GM12878 (cell line): ENCODE results near the gene RPE65. TPM values are rescaled to one million over a fixed set of nuclear protein-coding genes. Genes with fewer than 3 reads are reported as not detected.

Experiments used
- ATAC-seq: fragments of 200-7000 bp; cut with Tn5 transposase; 3 replicates; pipeline ENCODE4 v1.9.1; 2020; ENCODE audit warnings: mild to moderate bottlenecking, moderate library complexity
- BruUV-seq: library from RNA; stranded (reverse); fragments of 400-500 nt; replicated peaks from 2 replicates; lab custom pipeline; 2021; lab: Mats Ljungman, UMichigan
- CTCF ChIA-PET: fragments of 300-600 bp; sonication (Branson Sonifier 250); formaldehyde crosslinking; extraction: SDS; loops from one replicate; lab custom pipeline; 2021; ENCODE audit warnings: inconsistent platforms; lab: Yijun Ruan, JAX
- POLR2A ChIA-PET: fragments of 350-600 bp; formaldehyde crosslinking; extraction: SDS; loops from one replicate; lab custom pipeline; 2021; ENCODE audit warnings: inconsistent platforms; lab: Charles Lee
- RAD21 ChIA-PET: fragments of 300-600 bp; sonication (Branson Sonifier 250); formaldehyde crosslinking; loops from one replicate; lab custom pipeline; 2023; ENCODE audit warnings: antibody characterized with exemption; ENCODE audit not compliant: unreplicated experiment; lab: Charles Lee
- SMC1A ChIA-PET: fragments of 300-600 bp; sonication (Branson Sonifier 250); formaldehyde crosslinking; loops from one replicate; lab custom pipeline; 2023; ENCODE audit not compliant: unreplicated experiment, uncharacterized antibody; lab: Charles Lee
- DNase-seq: peaks from one replicate; pipeline ENCODE4 v3.0.0-alpha.2; 2011; ENCODE audit warnings: low read depth, low spot score
- FAIRE-seq: peaks from 3 replicates; lab custom pipeline; 2011; peaks lifted over from hg19 to GRCh38; lab: Jason Lieb, UNC
- H2AFZ ChIP-seq: 2 replicates; pipeline ENCODE4 v1.6.0; 2011; ENCODE audit warnings: low read depth, low read length, control low read depth; ENCODE audit not compliant: control insufficient read depth
- H3K27ac ChIP-seq: 2 replicates; pipeline ENCODE4 v1.5.1; 2011; ENCODE audit warnings: control low read depth; ENCODE audit not compliant: control insufficient read depth, insufficient read depth
- H3K27me3 ChIP-seq, 2 experiments: replicated peaks in 1 of 2; 2 replicates each; pipeline versions ENCODE4 v1.6.0 to v1.6.1; 2011; ENCODE audit warnings: low read length in 1 of 2; ENCODE audit not compliant: control insufficient read depth in 2 of 2, insufficient read depth in 2 of 2
- H3K36me3 ChIP-seq, 2 experiments: 2 replicates each; pipeline ENCODE4 v1.5.1; 2011; ENCODE audit warnings: low read length in 1 of 2; ENCODE audit not compliant: control insufficient read depth in 2 of 2, insufficient read depth in 2 of 2
- H3K4me1 ChIP-seq: 2 replicates; pipeline ENCODE4 v1.6.1; 2011; ENCODE audit warnings: mild to moderate bottlenecking, low read length, moderate library complexity, mixed read lengths; ENCODE audit not compliant: control insufficient read depth, insufficient read depth
- H3K4me2 ChIP-seq: 2 replicates; pipeline ENCODE4 v1.6.0; 2011; ENCODE audit warnings: control low read depth; ENCODE audit not compliant: control insufficient read depth, insufficient read depth
- H3K4me3 ChIP-seq: fragments of 200-600 bp; sonication (generic); 2 replicates; pipeline ENCODE4 v1.5.1; 2016
- H3K79me2 ChIP-seq: 2 replicates; pipeline ENCODE4 v1.6.0; 2011; ENCODE audit warnings: low read length; ENCODE audit not compliant: control insufficient read depth, insufficient read depth
- H3K9ac ChIP-seq: 2 replicates; pipeline ENCODE4 v1.8.0; 2011; ENCODE audit warnings: low read length, control low read depth, mixed read lengths; ENCODE audit not compliant: control insufficient read depth, insufficient read depth
- H3K9me3 ChIP-seq: replicated peaks from 3 replicates; pipeline ENCODE4 v1.5.1; 2011; ENCODE audit warnings: mild to moderate bottlenecking, low read length; ENCODE audit not compliant: control insufficient read depth, insufficient read depth
- H4K20me1 ChIP-seq: 2 replicates; pipeline ENCODE4 v1.6.0; 2011; ENCODE audit not compliant: control insufficient read depth, insufficient read depth
- BHLHE40 ChIP-seq, 2 experiments: fragments of 450-650 bp in 1 of 2; IDR thresholded peaks; 2 replicates each; pipeline ENCODE4 v1.6.1; 2011 to 2017; ENCODE audit warnings: low read depth in 2 of 2, borderline replicate concordance in 1 of 2, improper control_type of control experiment in 1 of 2, low read length in 1 of 2, mild to moderate bottlenecking in 1 of 2
- CBX3 ChIP-seq: fragments of 200-600 bp; sonication (generic); IDR thresholded peaks from 2 replicates; pipeline ENCODE4 v1.6.1; 2016; ENCODE audit warnings: low read depth, borderline replicate concordance
- ETV6 ChIP-seq, 2 experiments: fragments of 450-650 bp in 1 of 2; IDR thresholded peaks in 1 of 2; conservative IDR thresholded peaks in 1 of 2; 2 replicates each; pipeline ENCODE4 v1.6.1; 2014; ENCODE audit warnings: antibody characterized with exemption in 1 of 2, borderline replicate concordance in 1 of 2, low read depth in 1 of 2, mild to moderate bottlenecking in 1 of 2, moderate library complexity in 1 of 2
- KLF5 ChIP-seq: fragments of 450-650 bp; IDR thresholded peaks from 2 replicates; pipeline ENCODE4 v1.6.1; 2014; ENCODE audit warnings: mild to moderate bottlenecking; ENCODE audit not compliant: partially characterized antibody
- MEF2A ChIP-seq: IDR thresholded peaks from 2 replicates; pipeline ENCODE4 v1.6.1; 2011; ENCODE audit warnings: low read depth, mild to moderate bottlenecking, low read length, moderate library complexity; ENCODE audit not compliant: insufficient read depth
- MTA2 ChIP-seq: fragments of 450-650 bp; IDR thresholded peaks from 2 replicates; pipeline ENCODE4 v1.6.1; 2016; ENCODE audit warnings: low read depth, mild to moderate bottlenecking, moderate library complexity
- NFYA ChIP-seq: IDR thresholded peaks from 2 replicates; pipeline ENCODE4 v1.6.1; 2011; ENCODE audit warnings: low read depth, mild to moderate bottlenecking, low read length, improper control_type of control experiment, borderline replicate concordance
- POLR2AphosphoS5 ChIP-seq: IDR thresholded peaks from 2 replicates; pipeline ENCODE4 v1.6.1; 2011; ENCODE audit warnings: mild to moderate bottlenecking, low read length, inconsistent platforms
- RBBP5 ChIP-seq: fragments of 200-600 bp; sonication (generic); conservative IDR thresholded peaks from 2 replicates; pipeline ENCODE4 v1.6.1; 2016
- SUZ12 ChIP-seq: fragments of 200-600 bp; sonication (generic); IDR thresholded peaks from one replicate; pipeline ENCODE4 v1.6.1; 2018; ENCODE audit warnings: antibody characterized with exemption, mild to moderate bottlenecking; ENCODE audit not compliant: unreplicated experiment
- TCF12 ChIP-seq: IDR thresholded peaks from 2 replicates; pipeline ENCODE4 v1.6.1; 2011; ENCODE audit warnings: low read depth, mild to moderate bottlenecking, low read length
- ZNF384 ChIP-seq: IDR thresholded peaks from 2 replicates; pipeline ENCODE4 v1.6.1; 2012; ENCODE audit warnings: low read depth, mild to moderate bottlenecking, low read length, improper control_type of control experiment, borderline replicate concordance
- ZSCAN29 ChIP-seq: fragments of 450-650 bp; IDR thresholded peaks from 2 replicates; pipeline ENCODE4 v1.6.1; 2017; ENCODE audit warnings: mild to moderate bottlenecking, moderate library complexity
- WGBS: methylation state at CpG from one replicate; pipeline ENCODE4 v1.1.6; 2016; ENCODE audit warnings: low lambda C conversion rate; ENCODE audit not compliant: insufficient replicate concordance, insufficient coverage; ENCODE audit errors: missing lambda C conversion rate; 5-methylcytosine and 5-hydroxymethylcytosine counted together
- in situ Hi-C: fragments of 300-500 bp; cut with MboI; formaldehyde crosslinking; loops from 9 replicates; pipeline ENCODE4 v1.14.3; 2018; ENCODE audit warnings: mixed read lengths
- intact Hi-C: fragments of 100-400 bp; cut with micrococcal nuclease; formaldehyde crosslinking; loops from one replicate; pipeline ENCODE4 v1.14.2; 2022; ENCODE audit not compliant: unreplicated experiment
- polyA plus RNA-seq, 11 experiments: library from polyadenylated mRNA; depleted of rRNA in 4 of 11; unstranded in 6 of 11; stranded (reverse) in 5 of 11; fragments of >200 nt; fragmentation: Nextera tagmentation in 4 of 11; fragmentation: Illumina TruSeq in 1 of 11; extraction: Ambion mirVana in 4 of 11; extraction: Trizol in 1 of 11; gene quantifications; 1 replicate in 1 of 11; 2 replicates in 10 of 11; pipeline versions ENCODE4 v1.2.1 to v1.2.3, GENCODE V29; 2011 to 2016; ENCODE audit warnings: inconsistent platforms in 2 of 11, missing spikeins in 2 of 11, low read depth in 1 of 11
- total RNA-seq, 4 experiments: library from RNA; depleted of rRNA in 3 of 4; stranded (reverse); fragments of >200 nt in 3 of 4; fragmentation: Illumina TruSeq in 1 of 4; extraction: Trizol in 1 of 4; gene quantifications; 2 replicates each; pipeline versions ENCODE4 v1.2.1 to v1.2.3, GENCODE V29; 2013 to 2021
- TF ChIP-seq, protein P1 (sequence below), 3 experiments: IDR thresholded peaks in 2 of 3; conservative IDR thresholded peaks in 1 of 3; 2 replicates each; pipeline ENCODE4 v1.5.1; 2011; ENCODE audit warnings: low read depth in 3 of 3, low read length in 3 of 3, mild to moderate bottlenecking in 3 of 3, control low read depth in 2 of 3, moderate library complexity in 2 of 3, inconsistent platforms in 1 of 3, mixed read lengths in 1 of 3; ENCODE audit not compliant: control insufficient read depth in 2 of 3, insufficient read depth in 1 of 3; ENCODE audit errors: extremely low read depth in 1 of 3
- TF ChIP-seq, protein P2 (sequence below): fragments of 150-350 bp; IDR thresholded peaks from 2 replicates; pipeline ENCODE4 v1.6.1; 2016; ENCODE audit warnings: low read depth, low read length

The RPE65 gene
- total and polyA plus RNA-seq, 10 of the 15 experiments (the other 5 are each of a cell fraction or from before 2014, with no cell fraction given): not detected

DNA sequence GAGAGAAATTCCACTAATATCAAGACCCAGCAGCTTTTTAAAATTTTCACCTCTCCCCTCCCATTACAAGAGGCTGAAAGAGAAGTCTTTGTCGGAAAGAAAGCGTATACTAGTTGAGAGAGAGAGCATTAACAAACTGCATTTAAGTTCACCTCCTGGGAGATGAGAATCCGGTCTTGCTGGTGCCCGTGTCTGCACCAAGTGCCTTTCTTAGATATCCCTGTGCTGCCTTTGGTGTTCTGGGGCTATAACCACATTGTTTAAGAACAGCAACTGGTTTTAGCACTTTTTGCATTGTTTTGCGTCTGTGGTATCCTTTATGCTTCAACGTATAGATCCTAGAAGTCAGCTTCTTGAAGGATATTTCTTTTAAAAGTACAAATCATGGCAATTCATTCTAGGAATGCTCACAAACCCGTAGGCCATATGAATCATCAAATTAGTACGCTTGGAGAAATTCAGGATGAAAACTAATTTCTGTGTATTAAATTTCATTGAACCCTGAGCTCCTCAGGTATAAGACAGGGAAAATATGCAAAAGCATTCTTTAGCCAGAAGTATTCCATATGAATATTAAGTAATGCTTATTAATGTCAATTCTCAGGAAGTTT, 3.4 kb upstream of the RPE65 start:
- no peak for TF ChIP-seq TCF12
- no peak for TF ChIP-seq MEF2A
- TF ChIP-seq MTA2: no peak
- no peak for TF ChIP-seq NFYA
- no peak for TF ChIP-seq ZSCAN29
- TF ChIP-seq CBX3: no peak
- TF ChIP-seq, protein P1, sequence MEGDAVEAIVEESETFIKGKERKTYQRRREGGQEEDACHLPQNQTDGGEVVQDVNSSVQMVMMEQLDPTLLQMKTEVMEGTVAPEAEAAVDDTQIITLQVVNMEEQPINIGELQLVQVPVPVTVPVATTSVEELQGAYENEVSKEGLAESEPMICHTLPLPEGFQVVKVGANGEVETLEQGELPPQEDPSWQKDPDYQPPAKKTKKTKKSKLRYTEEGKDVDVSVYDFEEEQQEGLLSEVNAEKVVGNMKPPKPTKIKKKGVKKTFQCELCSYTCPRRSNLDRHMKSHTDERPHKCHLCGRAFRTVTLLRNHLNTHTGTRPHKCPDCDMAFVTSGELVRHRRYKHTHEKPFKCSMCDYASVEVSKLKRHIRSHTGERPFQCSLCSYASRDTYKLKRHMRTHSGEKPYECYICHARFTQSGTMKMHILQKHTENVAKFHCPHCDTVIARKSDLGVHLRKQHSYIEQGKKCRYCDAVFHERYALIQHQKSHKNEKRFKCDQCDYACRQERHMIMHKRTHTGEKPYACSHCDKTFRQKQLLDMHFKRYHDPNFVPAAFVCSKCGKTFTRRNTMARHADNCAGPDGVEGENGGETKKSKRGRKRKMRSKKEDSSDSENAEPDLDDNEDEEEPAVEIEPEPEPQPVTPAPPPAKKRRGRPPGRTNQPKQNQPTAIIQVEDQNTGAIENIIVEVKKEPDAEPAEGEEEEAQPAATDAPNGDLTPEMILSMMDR (IDR thresholded peaks at IDR 0.05 in 2 of 3, conservative IDR thresholded peaks at IDR 0.05 in 1 of 3; ENCODE audit: control insufficient read depth in 2 of 3, extremely low read depth in 1 of 3, insufficient read depth in 1 of 3, low read depth in 3 of 3, low read length in 3 of 3): no peak
- TF ChIP-seq BHLHE40 (IDR thresholded peaks at IDR 0.05; ENCODE audit: borderline replicate concordance in 1 of 2, low read depth in 2 of 2, low read length in 1 of 2): no peak
- TF ChIP-seq, protein P2, sequence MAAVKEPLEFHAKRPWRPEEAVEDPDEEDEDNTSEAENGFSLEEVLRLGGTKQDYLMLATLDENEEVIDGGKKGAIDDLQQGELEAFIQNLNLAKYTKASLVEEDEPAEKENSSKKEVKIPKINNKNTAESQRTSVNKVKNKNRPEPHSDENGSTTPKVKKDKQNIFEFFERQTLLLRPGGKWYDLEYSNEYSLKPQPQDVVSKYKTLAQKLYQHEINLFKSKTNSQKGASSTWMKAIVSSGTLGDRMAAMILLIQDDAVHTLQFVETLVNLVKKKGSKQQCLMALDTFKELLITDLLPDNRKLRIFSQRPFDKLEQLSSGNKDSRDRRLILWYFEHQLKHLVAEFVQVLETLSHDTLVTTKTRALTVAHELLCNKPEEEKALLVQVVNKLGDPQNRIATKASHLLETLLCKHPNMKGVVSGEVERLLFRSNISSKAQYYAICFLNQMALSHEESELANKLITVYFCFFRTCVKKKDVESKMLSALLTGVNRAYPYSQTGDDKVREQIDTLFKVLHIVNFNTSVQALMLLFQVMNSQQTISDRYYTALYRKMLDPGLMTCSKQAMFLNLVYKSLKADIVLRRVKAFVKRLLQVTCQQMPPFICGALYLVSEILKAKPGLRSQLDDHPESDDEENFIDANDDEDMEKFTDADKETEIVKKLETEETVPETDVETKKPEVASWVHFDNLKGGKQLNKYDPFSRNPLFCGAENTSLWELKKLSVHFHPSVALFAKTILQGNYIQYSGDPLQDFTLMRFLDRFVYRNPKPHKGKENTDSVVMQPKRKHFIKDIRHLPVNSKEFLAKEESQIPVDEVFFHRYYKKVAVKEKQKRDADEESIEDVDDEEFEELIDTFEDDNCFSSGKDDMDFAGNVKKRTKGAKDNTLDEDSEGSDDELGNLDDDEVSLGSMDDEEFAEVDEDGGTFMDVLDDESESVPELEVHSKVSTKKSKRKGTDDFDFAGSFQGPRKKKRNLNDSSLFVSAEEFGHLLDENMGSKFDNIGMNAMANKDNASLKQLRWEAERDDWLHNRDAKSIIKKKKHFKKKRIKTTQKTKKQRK: no peak
- TF ChIP-seq KLF5: no peak
- no peak for TF ChIP-seq ZNF384
- no peak for TF ChIP-seq RBBP5
- no peak for TF ChIP-seq POLR2AphosphoS5
- TF ChIP-seq SUZ12: no peak
- no peak for TF ChIP-seq ETV6 (conservative IDR thresholded peaks at IDR 0.05 in 1 of 2, IDR thresholded peaks at IDR 0.05 in 1 of 2; ENCODE audit: borderline replicate concordance in 1 of 2, low read depth in 1 of 2)
- BruUV-seq: no TSS peak
- H3K4me1 ChIP-seq: no peaks in the 10 kb centered on the region
- H2AFZ ChIP-seq: no peak overlapping the region
- ATAC-seq (no peak), FAIRE-seq (no peak), DNase-seq (no peak)
- SMC1A ChIA-PET: no interaction called here
- POLR2A ChIA-PET: no interaction called here
- no peaks in the 10 kb centered on the region for H3K79me2 ChIP-seq
- in situ Hi-C loops: loop anchor here (25.0 kb wide), 1 partner anchor 1284 kb away; no protein-coding TSS in a partner anchor
- no peaks in the 10 kb centered on the region for H3K27me3 ChIP-seq
- no peaks in the 10 kb centered on the region for H3K9me3 ChIP-seq
- WGBS: 46% methylated on average over 8 of the region's 8 CpGs
- no peaks in the 10 kb centered on the region for H3K36me3 ChIP-seq
- no peaks in the 10 kb centered on the region for H4K20me1 ChIP-seq
- no peak overlapping the region for H3K4me3 ChIP-seq
- no peak overlapping the region for H3K27ac ChIP-seq
- intact Hi-C loops: no loop called here
- CTCF ChIA-PET: interaction anchor here (1.2 to 2.3 kb wide), 2 partner anchors 10 to 17 kb away, joined by 3 to 7 read pairs; no protein-coding TSS in a partner anchor
- no peak overlapping the region for H3K9ac ChIP-seq
- H3K4me2 ChIP-seq: no peak overlapping the region
- RAD21 ChIA-PET: no interaction called here
